Neuronal stem cell (in vitro differentiated cells): ENCODE measurements around the gene LHFPL2.

Experiments
- DNase-seq: peaks from one replicate; pipeline ENCODE4 v3.0.0-alpha.2; 2013; ENCODE audit warnings: low spot score
- H2AFZ ChIP-seq: one replicate; pipeline ENCODE4 v1.6.1; 2013; ENCODE audit warnings: mild to moderate bottlenecking, low read length, inconsistent platforms
- H2AK5ac ChIP-seq: 2 replicates; pipeline ENCODE4 v1.6.1; 2013; ENCODE audit warnings: low read depth, mild to moderate bottlenecking, inconsistent platforms, low read length, moderate library complexity, mixed read lengths
- H2BK120ac ChIP-seq: 2 replicates; pipeline ENCODE4 v1.6.1; 2013; ENCODE audit warnings: low read depth, mild to moderate bottlenecking, inconsistent platforms, low read length, moderate library complexity, mixed read lengths
- H2BK12ac ChIP-seq: one replicate; pipeline ENCODE4 v1.6.1; 2013; ENCODE audit warnings: low read length, inconsistent platforms
- H2BK15ac ChIP-seq: 2 replicates; pipeline ENCODE4 v1.6.1; 2013; ENCODE audit warnings: mild to moderate bottlenecking, low read length, inconsistent platforms, mixed read lengths
- H2BK5ac ChIP-seq: one replicate; pipeline ENCODE4 v1.6.1; 2013; ENCODE audit warnings: inconsistent platforms, mild to moderate bottlenecking, low read length, moderate library complexity
- H3K14ac ChIP-seq: one replicate; pipeline ENCODE4 v1.6.1; 2013; ENCODE audit warnings: low read length, inconsistent platforms
- H3K18ac ChIP-seq: 2 replicates; pipeline ENCODE4 v1.6.1; 2013; ENCODE audit warnings: low read length, inconsistent platforms
- H3K23ac ChIP-seq: 2 replicates; pipeline ENCODE4 v1.6.1; 2013; ENCODE audit warnings: low read depth, mild to moderate bottlenecking, mixed read lengths, low read length, inconsistent platforms; ENCODE audit not compliant: poor library complexity
- H3K27ac ChIP-seq: replicated peaks from 3 replicates; pipeline ENCODE4 v1.5.1; 2013; ENCODE audit warnings: low read length, inconsistent platforms
- H3K27me3 ChIP-seq, 3 experiments: 2 replicates each; pipeline ENCODE4 v1.6.1; 2013; ENCODE audit warnings: low read length in 3 of 3, mild to moderate bottlenecking in 2 of 3, inconsistent platforms in 1 of 3, low read depth in 1 of 3, mixed read lengths in 1 of 3, moderate library complexity in 1 of 3; ENCODE audit not compliant: control insufficient read depth in 3 of 3, insufficient read depth in 3 of 3
- H3K36me3 ChIP-seq, 2 donors: replicated peaks in 1 of 2; 2 replicates each; pipeline ENCODE4 v1.6.1; 2013; ENCODE audit warnings: low read length in 2 of 2; ENCODE audit not compliant: control insufficient read depth in 2 of 2, insufficient read depth in 2 of 2
- H3K4ac ChIP-seq: 2 replicates; pipeline ENCODE4 v1.6.1; 2013; ENCODE audit warnings: inconsistent platforms, mild to moderate bottlenecking, low read length, moderate library complexity
- H3K4me1 ChIP-seq, 2 donors: 1 replicate in 1 of 2; 2 replicates in 1 of 2; pipeline ENCODE4 v1.6.1; 2013; ENCODE audit warnings: low read length in 2 of 2, low read depth in 1 of 2; ENCODE audit not compliant: control insufficient read depth in 2 of 2, insufficient read depth in 1 of 2
- H3K4me2 ChIP-seq: one replicate; pipeline ENCODE4 v1.6.1; 2013; ENCODE audit warnings: mild to moderate bottlenecking, low read length, inconsistent platforms; ENCODE audit not compliant: insufficient read depth, poor library complexity, severe bottlenecking
- H3K4me3 ChIP-seq, 2 donors: 2 replicates each; pipeline ENCODE4 v1.5.1; 2013; ENCODE audit warnings: low read length in 2 of 2, mild to moderate bottlenecking in 2 of 2, inconsistent platforms in 1 of 2, moderate library complexity in 1 of 2
- H3K79me1 ChIP-seq: one replicate; pipeline ENCODE4 v1.6.1; 2013; ENCODE audit warnings: low read depth, mild to moderate bottlenecking, inconsistent platforms, low read length, moderate library complexity
- H3K9ac ChIP-seq: one replicate; pipeline ENCODE4 v1.6.1; 2013; ENCODE audit warnings: mild to moderate bottlenecking, low read depth, low read length, inconsistent platforms; ENCODE audit not compliant: poor library complexity
- H3K9me3 ChIP-seq, 2 donors: replicated peaks in 1 of 2; 2 replicates each; pipeline versions ENCODE3 to v1.6.1; 2013; ENCODE audit warnings: low read length in 2 of 2, mild to moderate bottlenecking in 2 of 2, inconsistent platforms in 1 of 2, low read depth in 1 of 2, mixed read lengths in 1 of 2, moderate library complexity in 1 of 2; ENCODE audit not compliant: control insufficient read depth in 2 of 2, insufficient read depth in 1 of 2
- H4K8ac ChIP-seq: one replicate; pipeline ENCODE4 v1.6.1; 2013; ENCODE audit warnings: low read depth, mild to moderate bottlenecking, inconsistent platforms, low read length, moderate library complexity
- H4K91ac ChIP-seq: one replicate; pipeline ENCODE4 v1.6.1; 2013; ENCODE audit warnings: low read length, low read depth, mild to moderate bottlenecking, inconsistent platforms; ENCODE audit not compliant: poor library complexity
- WGBS, 2 donors: extraction: QIAGEN DNeasy Blood & Tissue Kit; methylation state at CpG; one replicate each; pipeline ENCODE4 v1.1.7; 2013; ENCODE audit warnings: missing lambda C conversion rate in 2 of 2, mixed read lengths in 1 of 2; ENCODE audit not compliant: insufficient read length in 2 of 2, insufficient replicate concordance in 1 of 2; ENCODE audit errors: extremely low coverage in 2 of 2; 5-methylcytosine and 5-hydroxymethylcytosine counted together

Gene LHFPL2

DNA sequence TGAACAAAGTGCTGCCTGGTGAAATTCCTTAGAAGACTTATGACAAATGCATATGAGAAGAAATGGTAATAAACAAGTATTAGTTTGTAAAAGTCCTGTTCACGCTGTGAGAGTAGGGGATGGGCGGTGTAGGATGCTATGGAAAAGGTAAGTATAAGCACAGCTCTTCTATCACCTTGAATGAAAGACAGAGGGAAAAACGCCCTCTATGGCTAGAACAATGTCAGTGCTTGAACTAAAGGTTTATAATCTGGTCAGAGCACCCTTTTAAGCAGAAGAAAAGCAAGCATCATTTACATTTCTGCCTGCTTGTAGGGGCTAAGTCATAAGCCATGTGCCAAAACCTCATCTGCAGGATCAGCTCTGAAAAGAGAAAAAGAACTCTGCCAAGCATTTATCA lies 115.2 kb downstream of the LHFPL2 start:
- Histone ChIP-seq H4K8ac (no peak overlapping the region), H2AFZ (no peak overlapping the region), H4K91ac (no peak overlapping the region), H3K4me3 (no peak overlapping the region), H2BK15ac (no peak overlapping the region), H3K79me1 (peaks cover 2% of the 10 kb centered on the region), H2BK120ac (no peak overlapping the region), H3K27ac (no peak overlapping the region), H3K4me2 (no peak overlapping the region), H3K9ac (no peak overlapping the region), H3K4ac (no peak overlapping the region), H3K14ac (no peak overlapping the region), H2BK12ac (no peak overlapping the region), H2BK5ac (no peak overlapping the region), H3K23ac (no peak overlapping the region), H3K36me3 (no peaks in the 10 kb centered on the region), H3K18ac (no peak overlapping the region), H3K4me1 (no peaks in the 10 kb centered on the region), H3K9me3 (no peaks in the 10 kb centered on the region), H2AK5ac (no peak overlapping the region), H3K27me3 (no peaks in the 10 kb centered on the region)
- DNase-seq: no peak
- WGBS, 2 donors: no CpG with 5 or more reads among the region's 3 CpGs

DNA sequence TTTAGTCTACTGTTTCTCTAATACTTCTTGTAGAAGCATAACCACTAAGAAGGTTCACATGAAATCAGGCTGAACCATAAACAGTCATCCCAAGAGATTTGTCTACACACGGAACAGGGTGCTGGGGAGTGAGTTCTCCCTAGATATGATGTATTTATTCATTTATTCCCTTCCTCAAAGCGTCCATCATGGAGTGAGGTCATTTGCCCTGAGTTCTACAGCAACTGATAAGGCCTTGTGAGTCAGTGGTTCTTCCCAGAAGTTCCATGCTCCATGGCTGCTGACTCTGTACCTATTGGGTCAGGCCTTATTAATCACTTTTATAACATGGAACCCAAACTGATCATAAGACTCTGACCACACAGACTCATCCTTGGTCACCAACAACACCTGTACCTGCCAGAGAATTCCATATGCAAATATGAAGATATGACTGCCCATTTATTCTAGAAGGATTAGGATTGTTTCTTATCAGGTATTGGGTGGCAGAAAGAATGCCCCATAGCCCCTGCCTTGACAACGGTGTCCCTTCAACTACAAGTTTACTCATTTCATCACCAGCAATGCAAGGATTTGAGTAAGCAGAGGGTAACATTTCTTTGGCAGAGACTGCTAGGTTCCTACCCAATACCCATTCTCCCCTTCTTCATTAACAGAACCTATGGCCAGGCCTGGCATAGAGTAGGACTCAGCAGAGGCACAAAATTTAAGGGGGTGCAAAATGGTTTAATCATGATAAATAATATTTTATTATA lies 118.1 kb downstream of the LHFPL2 start:
- Histone ChIP-seq H2AK5ac (no peak overlapping the region), H3K18ac (no peak overlapping the region), H2AFZ (no peak overlapping the region), H3K4me2 (no peak overlapping the region), H3K9ac (no peak overlapping the region), H2BK120ac (no peak overlapping the region), H3K14ac (no peak overlapping the region), H3K27me3 (no peaks in the 10 kb centered on the region), H4K8ac (no peak overlapping the region), H2BK15ac (no peak overlapping the region), H3K4ac (no peak overlapping the region), H4K91ac (no peak overlapping the region), H3K4me3 (no peak overlapping the region), H3K4me1 (peaks cover 0 to 3% of the 10 kb centered on the region in 2 donors), H2BK5ac (no peak overlapping the region), H3K27ac (no peak overlapping the region), H3K79me1 (peaks cover 2% of the 10 kb centered on the region), H3K23ac (no peak overlapping the region), H3K9me3 (no peaks in the 10 kb centered on the region), H3K36me3 (no peaks in the 10 kb centered on the region), H2BK12ac (no peak overlapping the region)
- WGBS, 2 donors: no CpG with 5 or more reads among the region's 3 CpGs
- no peak for DNase-seq

DNA sequence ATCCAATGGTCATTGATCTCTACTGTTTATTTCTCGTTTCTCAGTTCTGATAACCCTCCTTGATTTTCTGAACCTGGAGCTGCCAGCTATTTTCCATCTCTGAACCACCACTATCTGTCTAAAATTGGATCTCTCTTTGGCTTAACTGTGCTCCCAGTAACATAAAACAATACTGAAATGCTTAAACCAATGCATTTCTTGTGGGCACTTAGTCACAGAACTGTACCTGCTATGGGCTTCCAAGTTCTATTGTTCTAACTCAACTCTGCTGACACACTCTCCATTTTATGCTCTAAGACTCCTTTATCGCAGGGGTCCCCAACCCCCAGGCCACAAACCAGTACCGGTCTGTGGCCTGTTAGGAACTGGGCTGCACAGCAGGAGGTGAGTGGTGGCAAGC lies 120.6 kb downstream of the LHFPL2 start:
- no peak overlapping the region for H3K27ac ChIP-seq
- no peak overlapping the region for H2BK12ac ChIP-seq
- no peak overlapping the region for H2AFZ ChIP-seq
- no peak overlapping the region for H2BK15ac ChIP-seq
- H2BK120ac ChIP-seq: no peak overlapping the region
- H3K23ac ChIP-seq: no peak overlapping the region
- no peaks in the 10 kb centered on the region for H3K36me3 ChIP-seq
- no peak overlapping the region for H4K8ac ChIP-seq
- H3K4ac ChIP-seq: no peak overlapping the region
- no peak overlapping the region for H2AK5ac ChIP-seq
- no peak overlapping the region for H3K9ac ChIP-seq
- H3K4me3 ChIP-seq: no peak overlapping the region
- no peaks in the 10 kb centered on the region for H3K79me1 ChIP-seq
- no peak overlapping the region for H2BK5ac ChIP-seq
- peaks cover 0 to 3% of the 10 kb centered on the region in 2 donors for H3K4me1 ChIP-seq
- H3K18ac ChIP-seq: no peak overlapping the region
- no peak overlapping the region for H4K91ac ChIP-seq
- no CpG with 5 or more reads among the region's 3 CpGs for WGBS, 2 donors
- H3K9me3 ChIP-seq: no peaks in the 10 kb centered on the region
- H3K27me3 ChIP-seq: no peaks in the 10 kb centered on the region
- no peak overlapping the region for H3K14ac ChIP-seq
- DNase-seq: no peak
- H3K4me2 ChIP-seq: no peak overlapping the region

DNA sequence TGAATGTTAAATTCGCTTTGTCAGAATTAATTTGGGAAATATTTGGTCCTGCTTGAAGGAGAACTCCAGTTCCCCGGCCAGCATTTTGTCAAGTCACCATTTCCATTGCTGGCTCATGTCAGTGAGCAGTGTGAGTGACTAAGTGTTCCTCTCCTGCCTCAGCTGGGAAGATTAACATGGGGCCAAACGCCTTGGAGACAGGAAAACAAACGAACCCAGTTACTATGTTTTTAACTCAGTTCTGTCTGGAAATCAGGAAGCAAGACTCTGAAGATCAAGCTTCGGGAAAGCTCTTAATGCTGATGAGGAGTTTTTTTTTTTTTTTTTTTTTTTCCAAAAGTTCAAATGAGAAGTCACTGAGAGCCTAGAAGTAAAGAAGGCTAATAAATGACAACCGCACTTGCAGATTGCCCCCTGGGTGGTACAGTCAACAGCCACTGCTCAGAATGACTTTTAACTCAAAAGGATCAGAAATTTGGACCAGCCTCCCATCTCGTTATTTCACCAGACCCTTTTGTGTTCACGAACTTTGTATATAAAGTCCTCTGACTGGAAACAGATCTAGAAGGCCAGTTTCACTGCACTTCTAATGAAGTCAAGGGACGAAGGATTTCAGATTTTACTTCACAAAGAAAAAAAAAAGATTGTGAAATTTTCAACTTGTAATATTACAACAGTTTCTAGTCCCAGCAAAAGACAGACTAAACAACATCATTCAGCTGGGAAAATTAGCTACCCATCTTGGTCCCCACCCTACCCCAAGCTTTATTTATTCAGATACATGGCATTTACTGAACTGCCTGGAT lies 121.3 kb downstream of the LHFPL2 start:
- no peak for DNase-seq
- no peaks in the 10 kb centered on the region for H3K36me3 ChIP-seq
- H2BK12ac ChIP-seq: no peak overlapping the region
- no peak overlapping the region for H2AK5ac ChIP-seq
- peaks cover 0 to 3% of the 10 kb centered on the region in 2 donors for H3K4me1 ChIP-seq
- no peaks in the 10 kb centered on the region for H3K9me3 ChIP-seq
- no peak overlapping the region for H3K27ac ChIP-seq
- no peak overlapping the region for H4K91ac ChIP-seq
- H2AFZ ChIP-seq: no peak overlapping the region
- no peak overlapping the region for H3K14ac ChIP-seq
- H3K23ac ChIP-seq: no peak overlapping the region
- no peak overlapping the region for H3K4ac ChIP-seq
- H3K4me2 ChIP-seq: no peak overlapping the region
- H2BK5ac ChIP-seq: no peak overlapping the region
- H2BK15ac ChIP-seq: no peak overlapping the region
- no peak overlapping the region for H3K18ac ChIP-seq
- no peaks in the 10 kb centered on the region for H3K79me1 ChIP-seq
- H3K27me3 ChIP-seq: no peaks in the 10 kb centered on the region
- H2BK120ac ChIP-seq: no peak overlapping the region
- no peak overlapping the region for H3K9ac ChIP-seq
- no peak overlapping the region for H3K4me3 ChIP-seq
- H4K8ac ChIP-seq: no peak overlapping the region
- WGBS, 2 donors: no CpG with 5 or more reads among the region's 9 CpGs
